Measurements from ENCODE around the gene PACS2. TPM values are rescaled to one million over a fixed set of nuclear protein-coding genes. Genes with fewer than 3 reads are reported as not detected.

Gene PACS2
- total RNA-seq, 1 experiment from 2014 or later: 55.2 TPM

DNA sequence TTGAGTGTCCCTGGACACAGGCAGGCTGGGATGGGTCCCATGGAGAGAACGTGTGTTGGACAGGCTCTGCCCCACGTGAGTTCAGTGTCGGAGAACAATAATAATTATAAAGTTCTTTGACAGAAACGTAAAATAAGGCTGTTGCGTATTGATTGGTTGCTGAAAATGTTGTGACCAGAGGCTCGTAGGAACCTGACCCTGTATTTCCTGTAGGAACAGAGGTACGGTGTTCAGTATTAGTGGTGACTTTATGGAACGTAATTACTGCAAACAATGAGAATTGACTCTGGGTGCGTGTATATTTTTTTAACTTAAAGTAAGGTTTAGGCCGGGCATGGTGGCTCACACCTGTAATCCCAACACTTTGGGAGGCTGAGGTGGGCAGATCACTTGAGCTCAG is 112.9 kb downstream of the PACS2 start:
- Histone ChIP-seq H3K4me3 (ENCODE audit: low read depth in 2 of 2, low read length in 2 of 2) (no peak overlapping the region), H3K4me1 (ENCODE audit: control insufficient read depth, insufficient read depth, low read length) (peaks cover 4% of the 10 kb centered on the region; the same call in 1 of the 2 replicates), H3K27ac (ENCODE audit: low read length) (no peak overlapping the region), H3K36me3 (ENCODE audit: control insufficient read depth, insufficient read depth, low read length) (no peaks in the 10 kb centered on the region), H3K9me3 (ENCODE audit: control insufficient read depth, insufficient read depth, low read depth, low read length) (no peaks in the 10 kb centered on the region), H3K27me3 (ENCODE audit: control insufficient read depth, insufficient read depth, low read length) (no peaks in the 10 kb centered on the region)
- TF ChIP-seq POLR2AphosphoS5 (IDR thresholded peaks at IDR 0.05; ENCODE audit: low read depth, low read length) (no peak), TCF7L2 (IDR thresholded peaks at IDR 0.05; ENCODE audit: low read depth, low read length) (no peak), SIN3A (IDR thresholded peaks at IDR 0.05; ENCODE audit: borderline replicate concordance, insufficient read depth, low read depth, low read length) (no peak)
- TF ChIP-seq, protein P1, sequence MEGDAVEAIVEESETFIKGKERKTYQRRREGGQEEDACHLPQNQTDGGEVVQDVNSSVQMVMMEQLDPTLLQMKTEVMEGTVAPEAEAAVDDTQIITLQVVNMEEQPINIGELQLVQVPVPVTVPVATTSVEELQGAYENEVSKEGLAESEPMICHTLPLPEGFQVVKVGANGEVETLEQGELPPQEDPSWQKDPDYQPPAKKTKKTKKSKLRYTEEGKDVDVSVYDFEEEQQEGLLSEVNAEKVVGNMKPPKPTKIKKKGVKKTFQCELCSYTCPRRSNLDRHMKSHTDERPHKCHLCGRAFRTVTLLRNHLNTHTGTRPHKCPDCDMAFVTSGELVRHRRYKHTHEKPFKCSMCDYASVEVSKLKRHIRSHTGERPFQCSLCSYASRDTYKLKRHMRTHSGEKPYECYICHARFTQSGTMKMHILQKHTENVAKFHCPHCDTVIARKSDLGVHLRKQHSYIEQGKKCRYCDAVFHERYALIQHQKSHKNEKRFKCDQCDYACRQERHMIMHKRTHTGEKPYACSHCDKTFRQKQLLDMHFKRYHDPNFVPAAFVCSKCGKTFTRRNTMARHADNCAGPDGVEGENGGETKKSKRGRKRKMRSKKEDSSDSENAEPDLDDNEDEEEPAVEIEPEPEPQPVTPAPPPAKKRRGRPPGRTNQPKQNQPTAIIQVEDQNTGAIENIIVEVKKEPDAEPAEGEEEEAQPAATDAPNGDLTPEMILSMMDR (IDR thresholded peaks at IDR 0.05): no peak
- TF ChIP-seq, protein P2, sequence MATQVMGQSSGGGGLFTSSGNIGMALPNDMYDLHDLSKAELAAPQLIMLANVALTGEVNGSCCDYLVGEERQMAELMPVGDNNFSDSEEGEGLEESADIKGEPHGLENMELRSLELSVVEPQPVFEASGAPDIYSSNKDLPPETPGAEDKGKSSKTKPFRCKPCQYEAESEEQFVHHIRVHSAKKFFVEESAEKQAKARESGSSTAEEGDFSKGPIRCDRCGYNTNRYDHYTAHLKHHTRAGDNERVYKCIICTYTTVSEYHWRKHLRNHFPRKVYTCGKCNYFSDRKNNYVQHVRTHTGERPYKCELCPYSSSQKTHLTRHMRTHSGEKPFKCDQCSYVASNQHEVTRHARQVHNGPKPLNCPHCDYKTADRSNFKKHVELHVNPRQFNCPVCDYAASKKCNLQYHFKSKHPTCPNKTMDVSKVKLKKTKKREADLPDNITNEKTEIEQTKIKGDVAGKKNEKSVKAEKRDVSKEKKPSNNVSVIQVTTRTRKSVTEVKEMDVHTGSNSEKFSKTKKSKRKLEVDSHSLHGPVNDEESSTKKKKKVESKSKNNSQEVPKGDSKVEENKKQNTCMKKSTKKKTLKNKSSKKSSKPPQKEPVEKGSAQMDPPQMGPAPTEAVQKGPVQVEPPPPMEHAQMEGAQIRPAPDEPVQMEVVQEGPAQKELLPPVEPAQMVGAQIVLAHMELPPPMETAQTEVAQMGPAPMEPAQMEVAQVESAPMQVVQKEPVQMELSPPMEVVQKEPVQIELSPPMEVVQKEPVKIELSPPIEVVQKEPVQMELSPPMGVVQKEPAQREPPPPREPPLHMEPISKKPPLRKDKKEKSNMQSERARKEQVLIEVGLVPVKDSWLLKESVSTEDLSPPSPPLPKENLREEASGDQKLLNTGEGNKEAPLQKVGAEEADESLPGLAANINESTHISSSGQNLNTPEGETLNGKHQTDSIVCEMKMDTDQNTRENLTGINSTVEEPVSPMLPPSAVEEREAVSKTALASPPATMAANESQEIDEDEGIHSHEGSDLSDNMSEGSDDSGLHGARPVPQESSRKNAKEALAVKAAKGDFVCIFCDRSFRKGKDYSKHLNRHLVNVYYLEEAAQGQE (IDR thresholded peaks at IDR 0.05; ENCODE audit: insufficient read depth in 1 of 2, low read depth in 2 of 2, low read length in 1 of 2): no peak
- in situ Hi-C loops (cut with HindIII; ENCODE audit: low pct_unique_long_range_greater_than_20kb, low sequenced_read_pairs): no loop called here
- DNase-seq (ENCODE audit: low read depth, low spot score): no peak
- BruUV-seq (replicated peaks): no TSS peak
- ChIA-PET CTCF (interaction anchor here (0.6 kb wide), 1 partner anchor 127 kb away, joined by 3 read pairs; the partner anchor contains the start of gene BRF1), POLR2A (no interaction called here)
- no peak for ATAC-seq
- intact Hi-C loops (cut with micrococcal nuclease; ENCODE audit: unreplicated experiment): no loop called here

DNA sequence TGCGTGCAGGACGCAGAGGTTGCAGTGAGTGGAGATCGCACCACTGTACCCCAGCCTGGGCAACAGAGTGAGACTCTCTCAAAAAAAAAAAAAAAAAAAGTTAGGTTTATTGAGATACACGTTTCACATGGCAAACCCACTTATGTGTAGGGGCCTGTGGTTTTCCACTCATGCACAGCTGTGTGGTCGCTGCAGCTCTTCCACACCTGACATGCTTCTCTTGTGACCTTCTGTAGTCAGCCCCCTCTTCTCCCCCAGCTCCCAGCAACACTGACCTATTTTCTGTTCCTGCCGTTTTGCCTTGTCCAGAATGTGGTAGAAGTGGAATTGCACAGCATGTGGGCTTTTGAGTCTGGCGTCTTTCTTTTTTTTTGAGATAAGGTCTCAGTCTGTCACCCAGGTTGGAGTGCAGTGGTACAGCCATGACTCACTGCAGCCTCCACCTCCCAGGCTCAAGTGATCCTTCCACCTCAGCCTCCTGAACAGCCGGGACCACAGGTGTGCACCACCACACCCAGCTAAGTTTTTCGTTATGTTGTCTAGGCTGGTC is 113.5 kb downstream of the PACS2 start:
- POLR2A ChIA-PET: interaction anchor here (0.7 kb wide), 1 partner anchor 82 kb away, joined by 5 read pairs; no protein-coding TSS in a partner anchor
- Histone ChIP-seq H3K27me3 (ENCODE audit: control insufficient read depth, insufficient read depth, low read length) (no peaks in the 10 kb centered on the region), H3K4me1 (ENCODE audit: control insufficient read depth, insufficient read depth, low read length) (peaks cover 3% of the 10 kb centered on the region; the same call in 1 of the 2 replicates), H3K27ac (ENCODE audit: low read length) (no peak overlapping the region), H3K36me3 (ENCODE audit: control insufficient read depth, insufficient read depth, low read length) (no peaks in the 10 kb centered on the region), H3K9me3 (ENCODE audit: control insufficient read depth, insufficient read depth, low read depth, low read length) (no peaks in the 10 kb centered on the region), H3K4me3 (ENCODE audit: low read depth in 2 of 2, low read length in 2 of 2) (no peak overlapping the region)
- DNase-seq (ENCODE audit: low read depth, low spot score) (no peak), ATAC-seq (no peak)
- in situ Hi-C loops (cut with HindIII; ENCODE audit: low pct_unique_long_range_greater_than_20kb, low sequenced_read_pairs): no loop called here
- intact Hi-C loops (cut with micrococcal nuclease; ENCODE audit: unreplicated experiment): no loop called here
- TF ChIP-seq POLR2AphosphoS5 (IDR thresholded peaks at IDR 0.05; ENCODE audit: low read depth, low read length): no peak
- TF ChIP-seq SIN3A (IDR thresholded peaks at IDR 0.05; ENCODE audit: borderline replicate concordance, insufficient read depth, low read depth, low read length): no peak
- TF ChIP-seq, protein P1 (IDR thresholded peaks at IDR 0.05): no peak
- TF ChIP-seq, protein P2 (IDR thresholded peaks at IDR 0.05; ENCODE audit: insufficient read depth in 1 of 2, low read depth in 2 of 2, low read length in 1 of 2): no peak
- TF ChIP-seq TCF7L2 (IDR thresholded peaks at IDR 0.05; ENCODE audit: low read depth, low read length): no peak
- BruUV-seq (replicated peaks): no TSS peak
- CTCF ChIA-PET: interaction anchor here (0.6 kb wide), 1 partner anchor 127 kb away, joined by 3 read pairs; the partner anchor contains the start of gene BRF1
